ENCODE measurements around the gene NPM3.
"Not testable (repeated sequence)": the region's sequence is repeated elsewhere in the genome, so short reads cannot be mapped to it uniquely, and the experiment has no call there.

NPM3 gene

DNA sequence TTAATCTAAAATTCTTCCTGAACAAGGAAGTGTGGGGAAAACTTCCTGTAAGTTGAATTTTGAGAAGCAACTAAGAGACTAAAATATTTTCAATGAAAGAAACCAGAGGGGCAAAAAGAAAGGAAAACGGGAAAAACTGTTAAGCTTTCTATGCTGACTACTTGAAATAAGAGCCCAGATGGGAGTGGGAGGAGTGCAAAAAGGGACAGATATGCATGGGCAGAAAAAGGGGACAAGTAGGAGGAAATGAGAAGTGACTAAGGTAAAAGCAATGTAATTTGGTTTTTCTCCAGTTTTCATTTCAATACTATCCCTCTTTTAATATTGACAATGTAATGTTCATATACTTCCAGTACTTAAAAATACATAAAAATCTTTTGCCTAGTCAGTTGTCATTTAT is 23.9 kb upstream of the NPM3 start:
- DNase-seq (ENCODE audit: low read depth in 2 of 2): no peak

DNA sequence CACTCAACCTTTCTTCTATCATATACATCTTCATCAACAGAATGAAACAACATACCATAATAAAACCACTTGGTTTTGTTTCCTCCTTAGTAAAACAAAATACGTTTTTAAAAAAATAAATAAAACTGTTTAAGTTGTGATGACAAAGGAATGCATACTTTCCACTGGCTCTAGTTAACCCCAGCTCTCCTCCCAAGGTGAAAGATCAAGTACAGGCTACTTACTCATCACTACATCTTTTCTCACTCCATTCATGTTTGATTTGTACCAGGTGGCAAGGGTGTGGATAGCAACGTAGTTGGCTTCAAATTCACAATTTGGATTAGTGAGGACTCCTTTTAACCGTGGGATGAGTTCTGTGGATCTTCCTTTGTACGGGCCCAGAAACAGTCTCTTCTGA is 20.3 kb upstream of the NPM3 start:
- DNase-seq (ENCODE audit: low read depth in 2 of 2): no peak

DNA sequence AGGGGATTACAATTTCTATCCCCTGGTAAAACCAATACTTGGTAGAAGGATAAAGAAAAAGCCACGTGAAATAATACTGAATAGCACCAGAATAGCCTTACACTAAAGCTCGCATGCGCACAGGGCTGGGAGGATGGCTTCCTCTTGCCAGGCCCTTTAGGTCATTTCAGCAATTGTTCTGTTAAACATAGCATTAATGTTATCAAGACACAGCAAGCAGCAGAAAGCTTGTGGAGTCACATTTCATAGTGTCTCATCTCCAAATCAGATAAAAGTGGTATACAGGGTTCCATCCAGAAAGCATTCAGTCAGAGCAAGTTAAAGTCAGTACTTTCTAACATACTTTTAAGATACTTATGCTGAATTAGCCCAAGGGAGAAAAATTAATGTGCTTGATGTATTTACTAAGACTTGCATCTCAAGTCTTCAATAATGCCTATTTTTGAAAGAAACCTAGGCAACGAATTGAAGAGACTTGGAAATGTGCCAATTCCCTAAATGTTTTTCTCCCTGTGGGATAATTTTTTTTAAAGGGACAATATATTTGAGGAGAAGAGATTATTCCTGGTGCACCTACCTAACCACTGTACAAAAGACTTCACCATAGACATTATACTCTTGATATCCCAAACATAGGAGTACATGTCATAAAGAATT is 14.3 kb upstream of the NPM3 start:
- no peak for DNase-seq (ENCODE audit: low read depth in 2 of 2)

DNA sequence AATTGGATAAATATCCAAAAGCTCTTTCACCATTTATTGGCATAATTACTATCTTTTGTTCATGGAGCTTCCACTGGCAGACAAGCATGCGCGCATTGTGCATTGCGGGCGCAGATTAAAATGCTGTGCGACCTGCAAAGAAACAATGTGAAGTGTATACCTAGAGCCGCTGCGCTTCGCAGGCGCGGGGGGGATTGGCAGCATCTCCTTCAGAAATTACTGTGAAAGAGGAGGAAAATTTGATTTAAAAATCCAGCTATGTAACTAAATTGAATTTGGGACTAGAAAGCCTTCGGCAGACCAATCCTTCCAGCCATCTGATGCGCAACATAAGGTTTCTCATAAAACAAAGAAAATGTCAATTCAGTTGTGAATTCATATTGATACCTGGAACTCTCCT is 10.3 kb upstream of the NPM3 start:
- no peak for DNase-seq (ENCODE audit: low read depth in 2 of 2)

DNA sequence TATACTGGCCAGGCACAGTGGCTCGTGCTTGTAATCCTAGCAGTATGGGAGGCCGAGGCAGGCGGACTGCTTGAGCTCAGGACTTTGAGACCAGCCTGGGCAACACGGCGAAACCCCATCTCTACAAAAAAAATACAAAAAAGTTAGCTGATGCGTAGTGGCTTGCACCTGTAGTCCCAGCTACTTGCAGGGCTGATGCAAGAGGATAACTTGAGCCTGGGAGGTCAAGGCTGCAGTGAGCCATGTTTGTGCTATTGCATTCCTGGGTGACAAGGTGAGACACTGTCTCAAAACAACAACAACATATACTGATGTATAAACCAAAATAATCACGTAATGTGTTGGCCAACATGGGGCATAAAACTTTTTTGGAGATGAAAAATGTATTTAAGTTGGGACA is 6.4 kb upstream of the NPM3 start:
- DNase-seq (ENCODE audit: low read depth in 2 of 2): no peak

DNA sequence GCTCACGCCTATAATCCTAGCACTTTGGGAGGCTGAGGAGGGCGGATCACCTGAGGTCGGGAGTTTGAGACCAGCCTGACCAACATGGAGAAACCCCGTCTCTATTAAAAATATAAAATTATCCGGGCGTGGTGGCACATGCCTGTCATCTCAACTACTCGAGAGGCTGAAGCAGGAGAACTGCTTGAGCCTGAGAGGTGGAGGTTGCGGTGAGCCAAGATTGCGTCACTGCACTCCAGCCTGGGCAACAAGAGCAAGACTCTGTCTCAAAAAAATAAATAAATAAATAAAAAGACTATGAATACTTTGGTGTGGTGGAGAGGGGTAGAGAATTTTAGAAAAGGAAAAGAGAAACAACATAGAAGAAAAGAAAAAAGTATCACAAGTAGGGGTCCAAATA is 6.0 kb upstream of the NPM3 start:
- DNase-seq (ENCODE audit: low read depth in 2 of 2): not testable (repeated sequence)

DNA sequence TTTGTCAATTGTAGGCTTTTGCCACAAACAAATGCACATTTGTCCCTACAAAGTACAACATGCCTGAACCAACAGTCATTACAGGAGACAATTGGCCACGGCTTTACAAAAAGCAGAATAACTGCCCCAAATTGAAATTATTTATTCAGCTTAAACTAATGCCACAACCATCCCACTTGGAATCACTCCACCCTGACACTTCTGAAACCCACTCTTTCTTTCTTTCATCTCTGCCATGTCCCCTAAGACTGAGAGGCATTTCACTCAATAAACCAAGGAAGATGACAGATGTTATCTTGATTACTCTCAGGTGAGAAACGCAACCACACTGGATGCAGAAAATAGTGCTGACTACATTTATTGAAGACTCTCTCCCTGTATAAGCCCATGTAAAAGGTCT is 2.6 kb upstream of the NPM3 start:
- no peak for DNase-seq (ENCODE audit: low read depth in 2 of 2)

DNA sequence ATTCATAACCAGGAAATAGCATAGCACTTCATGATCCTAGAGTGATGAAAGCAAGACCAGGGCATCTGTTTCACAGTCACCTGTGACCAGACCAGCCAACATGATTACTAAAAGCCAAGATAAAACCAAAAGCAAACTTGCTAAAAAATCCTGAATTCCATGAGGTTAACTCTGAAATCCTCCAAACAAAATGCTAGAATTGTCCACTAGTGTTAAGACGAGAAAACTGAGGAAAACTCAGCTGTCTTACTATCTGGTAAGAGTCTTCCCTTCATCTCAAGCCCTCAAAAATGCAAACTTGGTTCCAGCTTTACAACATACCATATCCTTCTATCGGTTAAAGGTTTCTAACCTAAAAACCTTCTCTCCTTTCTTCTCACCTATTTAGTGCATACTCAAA is 1.3 kb upstream of the NPM3 start:
- no peak for DNase-seq (ENCODE audit: low read depth in 2 of 2)

DNA sequence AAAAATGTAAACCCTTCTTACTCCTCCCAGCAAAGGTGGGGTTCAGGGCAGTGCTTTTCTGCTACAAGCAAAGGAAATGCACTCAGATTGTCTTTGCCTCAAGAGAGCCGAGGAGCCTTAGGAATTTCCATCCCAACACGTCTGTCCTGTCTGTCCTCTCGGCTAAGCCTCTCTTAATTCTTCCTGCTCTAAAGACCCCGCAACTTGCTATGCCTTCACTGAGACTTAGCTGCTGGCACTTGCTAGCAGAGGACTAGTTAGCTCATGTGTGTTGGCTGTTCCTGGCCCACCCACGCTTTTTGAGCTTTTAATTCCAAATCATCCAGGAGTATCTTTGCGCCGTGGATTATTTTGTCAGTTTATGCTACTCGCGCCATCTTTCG is 481 bp upstream of the NPM3 start:
- DNase-seq (ENCODE audit: low read depth in 2 of 2): no peak

DNA sequence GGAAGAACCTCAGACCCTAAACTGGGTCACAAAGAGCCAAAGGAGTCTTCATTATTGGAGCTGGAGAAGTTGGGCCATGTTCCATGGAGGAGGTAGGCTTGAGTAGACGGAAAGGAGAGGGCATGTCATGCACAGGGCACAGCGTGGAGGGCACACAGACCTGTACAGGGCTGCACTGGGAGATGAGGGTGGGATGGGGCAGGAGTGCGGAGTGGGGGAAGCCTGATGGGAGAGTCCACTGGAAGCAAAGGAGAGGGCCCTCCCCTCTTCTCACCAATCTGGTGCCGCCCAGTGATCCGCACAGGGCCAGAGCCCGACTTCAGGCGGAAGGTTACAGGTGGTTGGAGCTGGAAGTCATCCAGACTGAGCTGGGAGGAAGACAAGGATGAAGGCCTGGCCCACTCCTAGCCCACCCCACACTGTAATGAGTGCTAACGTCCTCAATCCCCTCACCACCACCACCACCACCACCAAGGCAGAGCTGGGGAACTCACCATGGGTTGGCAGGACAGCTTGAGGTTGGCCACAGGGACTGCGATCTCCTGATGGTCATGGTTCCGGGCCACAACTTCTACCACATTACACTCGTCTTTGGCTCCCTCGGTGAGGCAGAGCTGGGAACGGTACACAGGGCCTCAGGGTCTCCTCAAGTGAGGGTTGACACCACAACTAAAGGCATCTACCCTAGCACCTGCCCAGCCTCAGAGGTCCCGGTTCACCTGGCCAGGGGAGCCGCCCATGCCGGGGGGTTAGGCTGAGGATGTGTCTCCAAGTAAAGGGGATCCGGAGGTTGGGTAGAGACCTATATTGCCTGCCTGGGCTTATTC is 1.0 kb downstream of the NPM3 start:
- DNase-seq (ENCODE audit: low read depth in 2 of 2): no peak

DNA sequence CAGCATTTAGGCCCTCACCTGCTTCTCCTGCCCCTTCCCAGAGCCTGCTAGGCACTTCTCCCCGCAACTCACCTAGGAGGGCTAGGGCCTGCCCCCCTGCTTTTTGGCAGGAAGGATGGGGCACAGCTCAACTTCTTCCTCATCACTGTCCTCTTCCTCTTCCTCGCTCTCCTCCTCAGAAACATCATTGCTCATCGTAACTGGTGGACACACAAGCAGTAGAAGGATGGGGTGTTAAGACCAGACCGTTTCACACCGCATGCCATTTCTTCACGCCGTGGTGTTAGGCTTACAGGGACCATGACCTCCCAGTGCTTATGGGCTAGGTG is 1.6 kb downstream of the NPM3 start:
- DNase-seq (ENCODE audit: low read depth in 2 of 2): no peak

DNA sequence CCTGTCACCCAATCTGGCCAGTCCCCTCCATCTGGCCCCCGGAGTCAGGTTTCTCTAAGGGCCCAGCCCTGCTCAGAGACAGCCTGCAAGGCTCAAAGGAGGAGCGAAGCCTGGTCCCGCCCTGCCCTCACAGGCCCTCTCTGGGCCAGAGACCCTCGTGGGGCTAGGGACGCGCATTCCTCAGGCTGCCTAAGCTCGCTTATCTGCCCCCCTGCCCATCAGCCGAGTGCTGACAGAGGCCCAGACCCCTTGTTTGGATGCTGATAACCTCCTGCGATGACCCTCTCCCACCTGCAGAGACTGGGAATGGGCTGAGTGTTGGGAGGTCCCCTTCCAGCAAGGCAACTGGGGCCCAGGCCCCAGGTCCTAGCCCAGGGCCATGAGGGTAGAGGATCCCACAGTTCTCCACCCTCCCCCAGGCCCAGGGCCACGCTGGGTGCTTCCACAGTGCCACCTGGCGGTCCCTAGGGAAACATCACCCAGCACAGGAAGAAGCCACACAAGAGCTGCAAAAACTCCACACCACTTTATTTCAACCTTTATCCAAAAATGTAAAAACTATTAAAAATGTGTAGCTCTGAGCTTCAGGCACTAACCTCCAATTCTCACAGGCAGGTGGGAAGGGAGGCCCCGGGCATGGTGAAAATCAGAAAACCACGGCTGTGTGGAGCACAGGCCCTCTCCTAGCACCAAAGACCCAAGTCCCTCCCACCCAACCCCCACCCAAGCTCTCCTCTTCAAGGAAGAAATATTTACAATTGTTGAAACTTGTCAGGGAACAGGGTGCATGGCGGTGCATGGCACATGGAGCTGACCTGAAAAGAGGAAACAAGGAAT is 2.2 kb downstream of the NPM3 start:
- DNase-seq (ENCODE audit: low read depth in 2 of 2): peak; percentile 43 to 48

DNA sequence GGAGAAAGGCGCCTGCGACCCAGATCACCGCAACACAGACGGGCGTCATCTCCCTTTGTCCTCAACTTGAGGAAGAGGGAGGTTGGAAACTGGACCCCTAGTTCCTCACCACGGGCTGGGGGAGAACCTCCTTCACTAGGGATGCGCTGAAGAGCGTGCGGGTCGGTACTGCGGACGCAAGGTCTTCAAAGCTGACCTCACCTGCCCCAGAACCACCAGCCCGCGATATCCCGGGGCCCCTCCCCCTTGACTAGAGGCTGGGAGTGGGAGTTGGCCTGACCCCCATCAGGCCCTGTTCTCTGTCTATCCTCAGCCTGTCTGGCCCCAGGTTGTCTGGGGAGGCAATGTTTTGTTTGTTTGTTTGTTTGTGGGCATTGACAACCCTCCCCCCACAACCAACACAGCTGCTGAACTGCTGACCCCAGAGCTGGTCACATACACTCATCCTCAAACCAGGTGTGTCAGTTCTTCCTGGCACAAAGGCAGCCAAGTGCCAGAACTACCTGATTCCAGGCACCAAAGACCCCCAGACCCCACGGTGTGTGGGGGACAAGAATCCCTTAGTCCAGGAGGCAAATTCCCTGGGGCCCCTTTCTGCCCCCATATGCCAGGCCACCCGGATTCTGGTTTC is 2.9 kb downstream of the NPM3 start:
- DNase-seq (ENCODE audit: low read depth in 2 of 2): no peak

DNA sequence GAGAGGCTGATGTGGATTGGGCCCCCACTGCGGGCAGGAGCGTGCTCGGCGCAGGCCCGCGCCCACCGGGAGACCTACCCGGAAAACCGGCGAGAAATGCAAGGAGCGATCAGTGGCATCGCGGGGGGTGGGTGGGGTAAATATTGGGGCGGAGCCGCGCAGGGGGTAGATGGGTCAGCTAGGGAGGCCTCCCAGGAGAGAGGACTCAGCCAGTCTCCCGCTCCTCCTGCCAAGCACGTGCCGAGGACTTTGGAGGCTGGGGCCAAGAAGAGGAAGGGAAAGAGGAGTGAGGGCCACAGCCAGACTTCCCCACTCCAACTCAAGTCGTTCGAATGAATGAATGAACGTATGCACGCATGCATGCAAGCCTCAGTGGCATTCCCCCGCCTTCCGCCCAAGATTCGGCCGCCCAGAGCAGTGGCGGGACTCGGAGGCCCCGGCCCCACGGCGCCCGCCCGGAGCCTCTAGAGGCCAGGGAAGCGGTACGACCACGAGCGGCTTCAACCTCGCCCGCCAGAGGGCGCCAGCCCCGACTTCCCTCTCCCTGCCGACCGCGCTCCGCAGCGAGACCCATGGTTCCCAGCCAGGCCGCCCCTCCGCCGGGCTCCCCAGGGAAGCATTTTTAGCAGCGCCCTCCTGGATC is 3.6 kb downstream of the NPM3 start:
- peak; percentile 52 to 74 for DNase-seq (ENCODE audit: low read depth in 2 of 2)

DNA sequence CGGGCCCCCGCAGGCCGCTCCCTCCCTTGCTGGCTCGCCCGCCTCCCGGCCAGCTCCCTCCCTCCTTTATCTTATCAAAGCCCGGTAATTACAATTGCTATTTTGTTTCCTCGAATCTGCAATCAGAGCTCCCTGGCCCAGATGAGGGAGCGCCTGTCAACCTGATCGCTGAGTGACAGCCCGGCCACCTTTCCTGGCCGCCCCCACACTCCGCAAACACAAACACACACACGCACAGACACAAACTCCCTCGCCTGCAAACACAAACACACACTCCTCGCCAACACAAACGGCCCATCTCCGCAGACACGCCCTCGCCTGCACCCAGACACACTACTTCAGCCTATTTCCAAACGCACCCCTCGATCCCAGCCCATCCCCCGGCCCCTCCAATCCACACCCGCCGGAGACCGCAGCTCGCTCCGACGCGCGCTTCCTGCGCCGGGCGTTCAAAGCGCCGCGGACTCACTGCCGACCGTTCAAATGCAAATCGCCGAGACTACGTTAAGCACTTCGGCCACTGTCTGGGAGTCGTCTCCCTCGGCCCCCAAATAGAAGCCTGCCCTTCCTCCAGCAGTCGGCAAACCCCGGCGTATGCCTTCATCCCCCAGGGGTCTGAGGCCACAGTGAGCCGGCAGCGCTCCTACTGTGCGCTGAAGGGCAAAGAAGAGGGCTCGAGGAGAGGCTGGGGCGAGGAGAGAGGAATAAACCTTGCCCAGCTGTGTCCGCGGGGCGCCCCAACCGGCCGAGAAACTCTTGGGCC is 4.3 kb downstream of the NPM3 start:
- DNase-seq (ENCODE audit: low read depth in 2 of 2): no peak

DNA sequence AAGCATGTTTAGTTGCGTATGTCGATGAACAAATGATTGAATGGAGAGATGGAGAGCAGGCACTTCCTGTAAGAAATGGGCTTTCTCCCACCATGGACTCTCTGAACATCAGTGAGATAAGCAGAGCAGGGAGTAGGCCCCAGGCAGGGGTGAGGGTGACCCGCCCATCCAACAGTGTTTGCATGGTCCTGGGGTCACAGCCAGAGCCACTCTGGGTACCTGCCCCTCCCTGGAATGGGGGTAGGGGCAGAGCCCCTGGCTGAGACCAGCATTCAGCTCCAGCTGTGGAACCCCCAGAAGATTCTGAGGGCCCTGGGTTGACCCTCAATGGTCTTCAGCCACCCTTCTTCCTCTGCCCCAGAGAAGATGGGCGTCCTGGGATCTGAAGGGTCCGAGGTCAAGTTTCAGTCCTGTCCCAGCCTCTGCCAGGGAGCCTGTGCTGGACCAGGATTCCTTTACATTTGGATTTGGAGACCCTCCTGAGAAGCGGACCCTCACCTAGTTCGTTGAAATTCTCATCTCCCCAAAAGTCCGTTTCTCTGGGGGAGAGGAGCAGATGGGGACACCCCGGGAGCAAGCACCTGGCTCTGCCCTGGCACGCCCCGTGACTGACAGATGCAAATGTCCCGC is 5.0 kb downstream of the NPM3 start:
- no peak for DNase-seq (ENCODE audit: low read depth in 2 of 2)

DNA sequence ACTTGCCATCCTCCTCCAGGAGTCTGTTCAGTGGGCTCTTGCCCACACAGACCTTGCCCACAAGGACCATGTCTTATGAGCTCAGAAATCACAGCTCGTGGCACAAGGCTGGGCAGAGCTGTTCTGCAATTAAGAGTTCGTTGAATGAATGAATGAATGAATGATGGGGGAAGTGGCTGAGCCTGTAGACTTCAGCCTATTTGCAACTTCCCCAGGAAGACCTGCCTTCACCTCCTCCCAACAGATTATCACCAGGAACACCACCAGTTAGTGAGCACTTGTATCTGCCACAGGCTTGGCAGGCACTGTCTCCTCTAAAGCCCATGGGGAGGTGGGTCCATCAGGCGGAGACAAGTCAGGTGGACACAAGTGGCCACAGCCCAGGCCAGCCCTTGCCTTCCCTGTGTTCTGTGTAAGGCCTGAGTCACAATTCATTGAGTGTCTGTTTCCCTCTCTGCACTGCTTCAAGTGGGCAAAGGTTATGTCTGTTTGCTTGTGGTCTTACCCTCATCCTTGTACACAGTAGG is 5.6 kb downstream of the NPM3 start:
- DNase-seq (ENCODE audit: low read depth in 2 of 2): no peak

DNA sequence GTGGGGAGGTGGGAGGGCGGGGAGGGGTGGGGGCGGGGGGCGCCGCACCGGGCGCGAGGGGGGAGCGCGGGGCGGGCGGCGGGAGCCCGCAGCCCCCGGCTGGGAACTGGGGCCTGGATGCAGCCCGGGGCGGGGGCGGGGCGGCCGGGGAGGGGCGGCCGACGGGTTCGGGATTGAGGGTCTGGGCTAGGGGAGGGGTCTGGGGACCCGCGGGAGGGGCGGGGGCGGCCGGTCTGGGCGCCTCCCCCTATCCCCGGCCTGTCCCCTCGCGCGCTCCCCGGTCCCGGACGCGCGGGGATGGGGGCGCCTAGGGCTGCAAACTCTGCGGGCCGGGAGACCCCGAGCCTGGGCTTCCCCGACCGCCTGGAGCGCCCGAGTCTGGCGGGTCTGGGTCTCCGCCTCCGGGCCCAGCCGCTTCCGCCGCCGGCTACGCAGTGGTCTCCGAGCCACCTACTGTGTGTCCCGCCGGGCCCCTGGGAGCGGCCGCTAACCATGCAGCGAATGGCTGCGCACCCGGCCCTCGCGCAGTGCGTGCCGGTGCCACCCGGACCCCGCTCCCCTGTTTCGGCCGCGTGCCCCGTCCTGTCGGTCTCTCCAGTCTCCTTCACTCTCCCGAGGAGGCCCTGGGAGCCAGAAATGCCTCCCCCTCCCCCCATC is 7.0 kb downstream of the NPM3 start:
- DNase-seq (ENCODE audit: low read depth in 2 of 2): no peak

DNA sequence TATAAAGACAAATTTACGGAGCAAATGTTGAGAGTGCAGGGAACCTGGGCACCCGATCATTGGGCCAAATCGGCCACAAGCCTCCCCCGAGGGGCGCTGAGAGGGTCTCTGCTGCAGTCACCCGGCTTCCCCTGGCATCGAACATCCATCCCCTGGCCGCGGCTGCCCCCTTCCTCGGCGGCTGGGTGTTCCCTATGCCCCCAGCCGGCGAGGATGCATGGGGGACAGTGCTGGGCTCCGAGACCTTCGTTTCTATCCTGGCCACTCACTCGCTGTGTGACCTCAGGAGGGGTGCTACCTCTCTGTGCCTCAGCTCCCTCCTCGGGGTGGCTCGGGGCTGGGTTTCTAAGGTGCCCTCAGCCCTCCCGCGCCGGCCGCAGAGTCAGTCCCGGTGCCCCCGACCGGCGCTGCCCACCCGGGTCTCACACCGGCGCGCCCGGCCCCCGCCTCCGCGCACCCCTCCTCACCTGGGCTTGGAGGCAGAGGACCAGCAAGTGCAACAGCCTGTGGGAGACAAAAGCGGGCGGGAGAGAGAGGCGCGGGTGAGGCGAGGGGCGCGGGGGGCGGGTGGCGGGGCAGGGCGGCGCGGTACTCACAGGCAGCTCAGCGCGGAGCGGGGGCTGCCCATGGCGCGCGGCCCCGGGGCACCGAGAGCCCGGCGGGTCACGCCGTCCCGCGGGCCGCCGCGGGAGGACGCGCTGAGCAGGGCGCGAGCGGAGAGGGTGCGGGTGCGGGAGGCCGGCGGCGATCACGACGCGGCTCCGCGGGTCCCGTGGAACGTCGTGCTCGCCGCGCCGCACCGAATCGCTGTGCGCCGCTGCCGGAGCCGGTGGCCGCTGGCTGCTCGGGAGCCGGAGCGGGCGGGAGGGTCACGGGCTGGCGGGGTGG is 7.7 kb downstream of the NPM3 start, which contains the start of gene FGF8:
TSS of gene FGF8 (minus strand) at position 842 of the 888 bp plus-strand sequence. CDS start at position 628, 214 bp downstream.
- no peak for DNase-seq (ENCODE audit: low read depth in 2 of 2)

Measured in stimulated activated CD8-positive, alpha-beta memory T cell treated with anti-CD3 and anti-CD28 coated beads, Interleukin-7, amount 100 ng/mL, for 4 hours (primary cell).